Astrocyte (in vitro differentiated cells and primary cell): ENCODE measurements around the gene ANKEF1. TPM values are rescaled to one million over a fixed set of nuclear protein-coding genes. Genes with fewer than 3 reads are reported as not detected.

ENCODE experiments used
- DNase-seq: peaks from one replicate; pipeline ENCODE4 v3.0.0-alpha.2; 2010; ENCODE audit warnings: low read depth
- FAIRE-seq: peaks from 2 replicates; lab custom pipeline; 2011; peaks lifted over from hg19 to GRCh38; lab: Jason Lieb, UNC
- H2AFZ ChIP-seq: 2 replicates; pipeline ENCODE4 v1.6.0; 2012; ENCODE audit warnings: low read depth, low read length, inconsistent platforms
- H3K27ac ChIP-seq: 2 replicates; pipeline ENCODE4 v1.5.1; 2011; ENCODE audit warnings: low read depth, low read length, inconsistent platforms
- H3K27me3 ChIP-seq: 2 replicates; pipeline ENCODE4 v1.6.0; 2011; ENCODE audit warnings: low read length, inconsistent platforms; ENCODE audit not compliant: insufficient read depth
- H3K36me3 ChIP-seq: 2 replicates; pipeline ENCODE4 v1.5.1; 2011; ENCODE audit warnings: low read length, inconsistent platforms; ENCODE audit not compliant: insufficient read depth
- H3K4me1 ChIP-seq: 2 replicates; pipeline ENCODE4 v1.5.1; 2011; ENCODE audit warnings: low read length, inconsistent platforms; ENCODE audit not compliant: insufficient read depth
- H3K4me2 ChIP-seq: 2 replicates; pipeline ENCODE4 v1.6.0; 2012; ENCODE audit warnings: low read length, inconsistent platforms
- H3K4me3 ChIP-seq: 2 replicates; pipeline ENCODE4 v1.5.1; 2011; ENCODE audit warnings: low read depth, mild to moderate bottlenecking, low read length, inconsistent platforms; ENCODE audit not compliant: insufficient read depth
- H3K79me2 ChIP-seq: 2 replicates; pipeline ENCODE4 v1.6.0; 2012; ENCODE audit warnings: mild to moderate bottlenecking, low read length, inconsistent platforms; ENCODE audit not compliant: insufficient read depth
- H3K9ac ChIP-seq: 2 replicates; pipeline ENCODE4 v1.6.0; 2012; ENCODE audit warnings: mild to moderate bottlenecking, low read length, inconsistent platforms
- H3K9me3 ChIP-seq: 2 replicates; pipeline ENCODE4 v1.5.1; 2012; ENCODE audit warnings: low read depth, mild to moderate bottlenecking, low read length, inconsistent platforms; ENCODE audit not compliant: insufficient read depth
- H4K20me1 ChIP-seq: 2 replicates; pipeline ENCODE4 v1.6.0; 2012; ENCODE audit warnings: low read length, inconsistent platforms; ENCODE audit not compliant: insufficient read depth
- H3K27ac Mint-ChIP-seq: one replicate; pipeline ENCODE4 v1.8.0; 2021; ENCODE audit warnings: mild to moderate bottlenecking, mixed read lengths; ENCODE audit not compliant: unreplicated experiment
- H3K27me3 Mint-ChIP-seq: one replicate; pipeline ENCODE4 v1.8.0; 2021; ENCODE audit warnings: low read depth, mixed read lengths; ENCODE audit not compliant: unreplicated experiment
- H3K36me3 Mint-ChIP-seq: one replicate; pipeline ENCODE4 v1.8.0; 2021; ENCODE audit warnings: low read depth, mixed read lengths; ENCODE audit not compliant: unreplicated experiment
- H3K4me1 Mint-ChIP-seq: one replicate; pipeline ENCODE4 v1.8.0; 2021; ENCODE audit warnings: low read depth, mixed read lengths; ENCODE audit not compliant: unreplicated experiment
- H3K4me3 Mint-ChIP-seq: one replicate; pipeline ENCODE4 v1.8.0; 2021; ENCODE audit warnings: mild to moderate bottlenecking, moderate library complexity, mixed read lengths; ENCODE audit not compliant: unreplicated experiment
- H3K9me3 Mint-ChIP-seq: one replicate; pipeline ENCODE4 v1.8.0; 2021; ENCODE audit warnings: mild to moderate bottlenecking, mixed read lengths; ENCODE audit not compliant: unreplicated experiment
- EZH2 ChIP-seq: IDR thresholded peaks from 2 replicates; pipeline ENCODE4 v1.6.1; 2012; ENCODE audit warnings: mild to moderate bottlenecking, low read length, inconsistent platforms; ENCODE audit not compliant: insufficient read depth
- total RNA-seq: library from RNA; stranded (reverse); gene quantifications from 2 replicates; pipeline ENCODE4 v1.2.1, GENCODE V29; 2021
- TF ChIP-seq, protein P1 (sequence below): IDR thresholded peaks from 2 replicates; pipeline ENCODE4 v1.5.1; 2011; ENCODE audit warnings: low read depth, mild to moderate bottlenecking, inconsistent platforms, low read length, moderate library complexity; ENCODE audit not compliant: insufficient read depth

The ANKEF1 gene
- total RNA-seq, 1 donor from 2014 or later, result 3.4 TPM

DNA sequence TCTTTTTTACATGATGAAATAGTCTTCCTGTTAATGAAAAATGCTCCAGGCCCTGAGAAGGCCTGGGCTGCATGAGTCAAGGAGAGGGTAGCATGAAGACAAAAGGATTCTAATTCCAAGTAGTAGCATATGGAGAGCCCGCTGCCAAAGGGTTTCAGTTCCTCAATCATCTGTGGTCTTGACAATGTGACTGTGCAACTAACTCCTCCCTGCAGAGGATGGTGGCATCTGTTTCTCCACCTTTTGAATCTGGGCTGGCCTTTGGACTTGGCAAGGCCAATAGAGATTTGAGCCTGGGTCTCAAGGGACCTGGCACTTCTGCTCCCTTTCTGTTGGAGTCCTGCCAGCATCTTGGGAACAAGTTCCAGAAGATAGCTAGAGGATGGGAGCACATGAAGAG, 35.1 kb upstream of the ANKEF1 start:
- Histone ChIP-seq H3K4me3 (no peak overlapping the region), H4K20me1 (no peaks in the 10 kb centered on the region), H3K9me3 (no peaks in the 10 kb centered on the region), H3K27me3 (no peaks in the 10 kb centered on the region), H3K27ac (no peak overlapping the region), H3K79me2 (no peaks in the 10 kb centered on the region), H3K4me2 (no peak overlapping the region), H2AFZ (no peak overlapping the region), H3K4me1 (no peaks in the 10 kb centered on the region), H3K9ac (no peak overlapping the region), H3K36me3 (no peaks in the 10 kb centered on the region)
- Mint-ChIP-seq H3K9me3 (peaks cover 3% of the 10 kb centered on the region), H3K27me3 (no peaks in the 10 kb centered on the region), H3K36me3 (no peaks in the 10 kb centered on the region), H3K4me3 (no peak overlapping the region), H3K4me1 (peaks cover 2% of the 10 kb centered on the region), H3K27ac (no peak overlapping the region)
- FAIRE-seq, result no peak
- no peak for DNase-seq
- TF ChIP-seq, protein P1, sequence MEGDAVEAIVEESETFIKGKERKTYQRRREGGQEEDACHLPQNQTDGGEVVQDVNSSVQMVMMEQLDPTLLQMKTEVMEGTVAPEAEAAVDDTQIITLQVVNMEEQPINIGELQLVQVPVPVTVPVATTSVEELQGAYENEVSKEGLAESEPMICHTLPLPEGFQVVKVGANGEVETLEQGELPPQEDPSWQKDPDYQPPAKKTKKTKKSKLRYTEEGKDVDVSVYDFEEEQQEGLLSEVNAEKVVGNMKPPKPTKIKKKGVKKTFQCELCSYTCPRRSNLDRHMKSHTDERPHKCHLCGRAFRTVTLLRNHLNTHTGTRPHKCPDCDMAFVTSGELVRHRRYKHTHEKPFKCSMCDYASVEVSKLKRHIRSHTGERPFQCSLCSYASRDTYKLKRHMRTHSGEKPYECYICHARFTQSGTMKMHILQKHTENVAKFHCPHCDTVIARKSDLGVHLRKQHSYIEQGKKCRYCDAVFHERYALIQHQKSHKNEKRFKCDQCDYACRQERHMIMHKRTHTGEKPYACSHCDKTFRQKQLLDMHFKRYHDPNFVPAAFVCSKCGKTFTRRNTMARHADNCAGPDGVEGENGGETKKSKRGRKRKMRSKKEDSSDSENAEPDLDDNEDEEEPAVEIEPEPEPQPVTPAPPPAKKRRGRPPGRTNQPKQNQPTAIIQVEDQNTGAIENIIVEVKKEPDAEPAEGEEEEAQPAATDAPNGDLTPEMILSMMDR, result no peak
- TF ChIP-seq EZH2, result no peak

DNA sequence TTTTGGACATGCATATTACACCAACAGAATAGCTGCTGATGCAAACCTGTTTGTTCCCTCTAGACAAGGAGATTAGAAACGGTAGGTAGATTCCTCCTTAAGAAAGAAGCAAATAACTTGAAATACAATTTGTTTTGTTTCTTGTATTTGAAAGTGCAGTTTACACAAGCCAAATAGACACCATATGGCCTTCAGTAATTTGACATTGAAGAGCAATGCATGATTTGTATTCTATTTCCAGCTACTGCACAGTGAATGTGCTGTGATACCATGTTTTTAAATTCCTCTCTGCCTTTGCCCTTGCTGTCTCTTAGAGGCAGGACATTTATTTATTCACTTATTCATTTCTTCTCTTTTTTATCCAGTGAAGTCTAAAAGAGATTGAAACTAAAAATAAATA, 31.9 kb upstream of the ANKEF1 start:
- FAIRE-seq (no peak), DNase-seq (no peak)
- Histone ChIP-seq H3K79me2 (no peaks in the 10 kb centered on the region), H3K4me1 (no peaks in the 10 kb centered on the region), H3K9ac (no peak overlapping the region), H4K20me1 (no peaks in the 10 kb centered on the region), H3K27me3 (no peaks in the 10 kb centered on the region), H3K4me2 (no peak overlapping the region), H3K36me3 (no peaks in the 10 kb centered on the region), H3K4me3 (no peak overlapping the region), H2AFZ (no peak overlapping the region), H3K27ac (no peak overlapping the region), H3K9me3 (no peaks in the 10 kb centered on the region)
- Mint-ChIP-seq H3K4me1 (no peaks in the 10 kb centered on the region), H3K4me3 (no peak overlapping the region), H3K27me3 (no peaks in the 10 kb centered on the region), H3K27ac (no peak overlapping the region), H3K36me3 (no peaks in the 10 kb centered on the region), H3K9me3 (no peaks in the 10 kb centered on the region)
- TF ChIP-seq, protein P1, result no peak
- no peak for TF ChIP-seq EZH2

DNA sequence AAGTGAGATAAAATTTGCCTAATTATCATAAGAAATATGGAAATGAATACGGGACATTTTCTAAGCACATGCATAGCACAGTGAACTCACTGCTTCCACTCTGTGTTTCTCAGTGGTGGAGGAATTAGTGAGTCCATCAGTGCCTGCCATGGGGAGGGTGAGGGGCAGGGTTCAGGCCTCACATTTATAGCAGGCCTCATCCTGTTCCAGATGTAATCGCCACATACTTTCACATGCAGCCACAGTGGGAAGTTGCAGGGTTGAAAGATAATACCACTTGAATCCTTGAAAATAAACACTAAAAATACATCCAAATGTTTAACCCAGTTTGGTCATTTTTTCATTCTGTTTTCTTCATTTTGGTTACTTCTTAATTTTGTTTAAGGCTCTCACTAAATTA, 29.9 kb upstream of the ANKEF1 start:
- H3K4me3 Mint-ChIP-seq, result no peak overlapping the region
- FAIRE-seq (no peak), DNase-seq (no peak)
- no peaks in the 10 kb centered on the region for H3K36me3 Mint-ChIP-seq
- Histone ChIP-seq H3K79me2 (no peaks in the 10 kb centered on the region), H3K9ac (no peak overlapping the region), H3K27ac (no peak overlapping the region), H3K27me3 (no peaks in the 10 kb centered on the region), H3K4me3 (no peak overlapping the region), H2AFZ (no peak overlapping the region), H3K4me2 (no peak overlapping the region), H4K20me1 (no peaks in the 10 kb centered on the region), H3K36me3 (no peaks in the 10 kb centered on the region), H3K9me3 (no peaks in the 10 kb centered on the region), H3K4me1 (no peaks in the 10 kb centered on the region)
- TF ChIP-seq EZH2, result no peak
- TF ChIP-seq, protein P1, result no peak
- H3K27ac Mint-ChIP-seq, result no peak overlapping the region
- no peaks in the 10 kb centered on the region for H3K27me3 Mint-ChIP-seq
- H3K4me1 Mint-ChIP-seq, result no peaks in the 10 kb centered on the region
- no peaks in the 10 kb centered on the region for H3K9me3 Mint-ChIP-seq
